ENCODE measurements around the gene C4BPA.

The C4BPA gene

GRCh38 chr1:207194197-207194596 lies 90.2 kb downstream of the C4BPA start:
- DNase-seq, result no peak
